HepG2 (cell line): ENCODE measurements around the gene RSPH9. TPM values are rescaled to one million over a fixed set of nuclear protein-coding genes. Genes with fewer than 3 reads are reported as not detected.

ENCODE experiments used
- ATAC-seq: fragments of 200-7000 bp; cut with Tn5 transposase; 3 replicates; pipeline ENCODE4 v1.9.1; 2020; ENCODE audit warnings: mild to moderate bottlenecking, moderate library complexity
- BruUV-seq: library from RNA; stranded (reverse); fragments of 400-500 nt; replicated peaks from 2 replicates; lab custom pipeline; 2021; lab: Mats Ljungman, UMichigan
- CTCF ChIA-PET: fragments of 300-600 bp; formaldehyde crosslinking; extraction: SDS; loops from one replicate; lab custom pipeline; 2021; ENCODE audit warnings: low total read pairs, inconsistent platforms, low intra/inter-chr PET ratio; lab: Yijun Ruan, JAX
- POLR2A ChIA-PET: fragments of 350-600 bp; sonication (Branson Sonifier 250); formaldehyde crosslinking; loops from one replicate; lab custom pipeline; 2020; ENCODE audit warnings: antibody characterized with exemption, inconsistent platforms; lab: Yijun Ruan, JAX
- DNase-seq: peaks from one replicate; pipeline ENCODE4 v3.0.0-alpha.2; 2015; ENCODE audit warnings: low spot score
- FAIRE-seq: peaks from 3 replicates; lab custom pipeline; 2011; peaks lifted over from hg19 to GRCh38; lab: Jason Lieb, UNC
- H2AFZ ChIP-seq: one replicate; pipeline ENCODE4 v1.6.1; 2011; ENCODE audit warnings: low read length, inconsistent platforms
- H3K27ac ChIP-seq: fragments of 300-600 bp; 3 replicates; pipeline ENCODE4 v1.8.0; 2011; ENCODE audit warnings: mixed run types, mild to moderate bottlenecking, mixed read lengths, low read length, inconsistent platforms; ENCODE audit not compliant: insufficient read depth; ENCODE audit errors: extremely low read length
- H3K27me3 ChIP-seq, 2 experiments: fragments of 200-600 bp in 1 of 2; 2 replicates in 1 of 2; 3 replicates in 1 of 2; pipeline versions ENCODE4 v1.6.0 to v1.8.0; 2011; ENCODE audit warnings: low read length in 2 of 2, mild to moderate bottlenecking in 2 of 2, moderate library complexity in 2 of 2, inconsistent platforms in 1 of 2; ENCODE audit not compliant: insufficient read depth in 2 of 2, control insufficient read depth in 1 of 2
- H3K36me3 ChIP-seq, 2 experiments: fragments of 200-600 bp in 1 of 2; replicated peaks in 1 of 2; 2 replicates in 1 of 2; 3 replicates in 1 of 2; pipeline versions ENCODE4 v1.5.1 to v1.8.0; 2011; ENCODE audit warnings: low read length in 2 of 2, inconsistent platforms in 1 of 2; ENCODE audit not compliant: insufficient read depth in 2 of 2, control insufficient read depth in 1 of 2
- H3K4me1 ChIP-seq: 2 replicates; pipeline ENCODE4 v1.5.1; 2012; ENCODE audit warnings: low read length, inconsistent platforms; ENCODE audit not compliant: insufficient read depth
- H3K4me2 ChIP-seq: 2 replicates; pipeline ENCODE4 v1.6.0; 2011; ENCODE audit warnings: low read depth, low read length, inconsistent platforms
- H3K4me3 ChIP-seq, 3 experiments: fragments of 200-600 bp in 1 of 3; sonication (generic), shearing (Covaris generic) in 1 of 3; replicated peaks in 1 of 3; 2 replicates each; pipeline ENCODE4 v1.5.1; 2011 to 2016; ENCODE audit warnings: low read length in 3 of 3, inconsistent platforms in 2 of 3, low read depth in 2 of 3, mild to moderate bottlenecking in 2 of 3, control low read depth in 1 of 3, mixed read lengths in 1 of 3; ENCODE audit not compliant: insufficient read depth in 1 of 3
- H3K79me2 ChIP-seq: one replicate; pipeline ENCODE4 v1.6.1; 2011; ENCODE audit warnings: low read length, inconsistent platforms; ENCODE audit not compliant: insufficient read depth
- H3K9ac ChIP-seq: 2 replicates; pipeline ENCODE4 v1.6.0; 2011; ENCODE audit warnings: mild to moderate bottlenecking, low read depth, low read length, inconsistent platforms; ENCODE audit not compliant: insufficient read depth
- H3K9me3 ChIP-seq: 2 replicates; pipeline ENCODE4 v1.5.1; 2012; ENCODE audit warnings: mild to moderate bottlenecking, low read length
- H4K20me1 ChIP-seq: 2 replicates; pipeline ENCODE4 v1.6.0; 2011; ENCODE audit warnings: inconsistent platforms, mild to moderate bottlenecking, low read length, moderate library complexity; ENCODE audit not compliant: insufficient read depth
- CEBPZ ChIP-seq: IDR thresholded peaks from 2 replicates; pipeline ENCODE4 v1.6.1; 2012; ENCODE audit warnings: low read length, improper control_type of control experiment
- KLF15 ChIP-seq: sonication (generic); formaldehyde crosslinking; IDR thresholded peaks from 2 replicates; pipeline ENCODE4 v1.8.1; 2023; ENCODE audit warnings: borderline replicate concordance, mild to moderate bottlenecking, inconsistent platforms, missing genetic modification reagents, mixed read lengths
- MED1 ChIP-seq: sonication (generic); formaldehyde crosslinking; IDR thresholded peaks from 2 replicates; pipeline ENCODE4 v1.4.0; 2020; ENCODE audit warnings: missing genetic modification reagents
- ZMYM3 ChIP-seq: sonication (generic); formaldehyde crosslinking; IDR thresholded peaks from 2 replicates; pipeline ENCODE4 v1.5.1; 2020; ENCODE audit warnings: mild to moderate bottlenecking, missing genetic modification reagents
- ZNF629 ChIP-seq: sonication (generic); formaldehyde crosslinking; conservative IDR thresholded peaks from 2 replicates; pipeline ENCODE4 v1.5.0; 2020; ENCODE audit warnings: missing genetic modification reagents
- ZNF768 ChIP-seq: sonication (generic); formaldehyde crosslinking; IDR thresholded peaks from 2 replicates; pipeline ENCODE4 v1.4.0; 2020; ENCODE audit warnings: missing genetic modification reagents
- WGBS: methylation state at CpG from one replicate; pipeline ENCODE4 v1.1.6; 2017; ENCODE audit warnings: low lambda C conversion rate; 5-methylcytosine and 5-hydroxymethylcytosine counted together
- in situ Hi-C: cut with HindIII; loops from 2 replicates; pipeline ENCODE4 v1.10.0; 2017; ENCODE audit warnings: low pct_unique_long_range_greater_than_20kb; ENCODE audit not compliant: extremely low pct_ligation_motif_present
- intact Hi-C: fragments of 100-400 bp; cut with micrococcal nuclease; formaldehyde crosslinking; loops from one replicate; pipeline ENCODE4 v1.10.0; 2022; ENCODE audit not compliant: unreplicated experiment
- polyA plus RNA-seq, 8 experiments: library from polyadenylated mRNA; depleted of rRNA in 3 of 8; stranded (reverse) in 7 of 8; unstranded in 1 of 8; fragments of >200 nt; fragmentation: Illumina TruSeq in 4 of 8; extraction: Trizol in 4 of 8; gene quantifications; 2 replicates each; pipeline versions ENCODE4 v1.2.1 to v1.2.3, GENCODE V29; 2011 to 2016; ENCODE audit warnings: low read depth in 4 of 8, missing spikeins in 1 of 8, mixed read lengths in 1 of 8; ENCODE audit not compliant: insufficient read depth in 1 of 8
- total RNA-seq, 5 experiments: library from RNA; depleted of rRNA; stranded (reverse); fragments of >200 nt; fragmentation: Illumina TruSeq; extraction: Trizol; gene quantifications; 2 replicates each; pipeline ENCODE4 v1.2.3, GENCODE V29; 2016; ENCODE audit warnings: low read depth in 1 of 5

Gene RSPH9
- total and polyA plus RNA-seq, 2 of the 13 experiments (the other 11 are each of a cell fraction or from before 2014, with no cell fraction given): 0.04 TPM; not detected in 1

- H3K79me2 ChIP-seq: no peaks in the 10 kb centered on the region
- H4K20me1 ChIP-seq: no peaks in the 10 kb centered on the region
- H3K27me3 ChIP-seq: peaks cover 4 to 24% of the 10 kb centered on the region in 2 experiments; a peak in 3 of 5 replicates
- DNase-seq (no peak), ATAC-seq (no peak), FAIRE-seq (no peak)
- 52% methylated on average over 5 of the region's 5 CpGs for WGBS
- H3K4me3 ChIP-seq: no peak overlapping the region
- TF ChIP-seq CEBPZ (no peak), ZMYM3 (CRISPR knock-in tag) (peak; percentile 62; the same call in 1 of the 2 replicates), MED1 (CRISPR knock-in tag) (0 out of 2 replicates have a peak, but pooled peaks have one; percentile 12), ZNF768 (peak; percentile 21; the same call in 1 of the 2 replicates), ZNF629 (CRISPR knock-in tag) (no peak), KLF15 (no peak)
- CTCF ChIA-PET: no interaction called here
- in situ Hi-C loops (no loop called here), intact Hi-C loops (no loop called here)
- H3K36me3 ChIP-seq: no peaks in the 10 kb centered on the region
- H3K9me3 ChIP-seq: no peaks in the 10 kb centered on the region
- no peak overlapping the region for H3K9ac ChIP-seq
- no peak overlapping the region for H3K27ac ChIP-seq
- H3K4me1 ChIP-seq: peaks cover 60% of the 10 kb centered on the region
- H2AFZ ChIP-seq: no peak overlapping the region
- no peak overlapping the region for H3K4me2 ChIP-seq
- POLR2A ChIA-PET: interaction anchor here (0.5 to 1.9 kb wide), 4 partner anchors 9 to 521 kb away, joined by 3 to 8 read pairs (median 5); partner anchors contain the start of genes GTPBP2 and VEGFA
- BruUV-seq: no TSS peak
Measured at GRCh38 chr6:43715056-43715788, 70.4 kb downstream of the RSPH9 start.
